Liver (tissue), 9 donors: ENCODE data around the gene SNRNP70. TPM values are rescaled to one million over a fixed set of nuclear protein-coding genes. Genes with fewer than 3 reads are reported as not detected.
A peak's percentile ranks its signal among the peaks of the same experiment; 100 is the strongest.

Experiments
- DNase-seq: peaks from one replicate; pipeline ENCODE4 v3.0.0-alpha.2; 2017; ENCODE audit warnings: low spot score
- H3K27ac ChIP-seq, 2 donors: one replicate each; pipeline ENCODE4 v1.7.0; 2013; ENCODE audit warnings: inconsistent platforms in 2 of 2, low read length in 2 of 2, control low read depth in 1 of 2, low read depth in 1 of 2, mild to moderate bottlenecking in 1 of 2
- H3K27me3 ChIP-seq, 4 donors: one replicate each; pipeline versions ENCODE4 v1.6.1 to v1.7.0; 2013; ENCODE audit warnings: low read length in 3 of 4, inconsistent platforms in 1 of 4, mild to moderate bottlenecking in 1 of 4, moderate library complexity in 1 of 4; ENCODE audit not compliant: control insufficient read depth in 4 of 4, insufficient read depth in 4 of 4
- H3K36me3 ChIP-seq, 4 donors: one replicate each; pipeline versions ENCODE4 v1.6.1 to v1.7.0; 2013; ENCODE audit warnings: low read length in 3 of 4, mild to moderate bottlenecking in 3 of 4, low read depth in 1 of 4, moderate library complexity in 1 of 4; ENCODE audit not compliant: control insufficient read depth in 4 of 4, insufficient read depth in 3 of 4
- H3K4me1 ChIP-seq, 4 donors: one replicate each; pipeline versions ENCODE4 v1.6.1 to v1.7.0; 2013; ENCODE audit warnings: low read length in 3 of 4, mild to moderate bottlenecking in 3 of 4, moderate library complexity in 1 of 4; ENCODE audit not compliant: control insufficient read depth in 4 of 4, insufficient read depth in 4 of 4
- H3K4me3 ChIP-seq, 3 donors: one replicate each; pipeline versions ENCODE4 v1.6.1 to v1.7.0; 2013; ENCODE audit warnings: low read length in 3 of 3, control low read depth in 1 of 3, low read depth in 1 of 3, mild to moderate bottlenecking in 1 of 3
- H3K9ac ChIP-seq, 2 donors: one replicate each; pipeline ENCODE4 v1.7.0; 2013; ENCODE audit warnings: low read length in 2 of 2, mild to moderate bottlenecking in 2 of 2, moderate library complexity in 2 of 2, control low read depth in 1 of 2, low read depth in 1 of 2
- H3K9me3 ChIP-seq, 4 donors: one replicate each; pipeline versions ENCODE4 v1.6.1 to v1.7.0; 2013; ENCODE audit warnings: low read length in 3 of 4; ENCODE audit not compliant: control insufficient read depth in 4 of 4
- ATF3 ChIP-seq: IDR thresholded peaks from 2 replicates; pipeline ENCODE4 v1.6.1; 2016; ENCODE audit warnings: antibody characterized with exemption
- CTCF ChIP-seq: fragments of 150-350 bp; IDR thresholded peaks from 2 replicates; pipeline ENCODE4 v1.5.1; 2017; ENCODE audit warnings: improper control_type of control experiment, low read depth, low read length; ENCODE audit not compliant: missing input control
- EGR1 ChIP-seq, 2 donors: IDR thresholded peaks; 2 replicates each; pipeline ENCODE4 v1.6.1; 2016 to 2018; ENCODE audit warnings: antibody characterized with exemption in 2 of 2, low read depth in 2 of 2
- FOXA1 ChIP-seq: IDR thresholded peaks from 2 replicates; pipeline ENCODE4 v1.6.1; 2016; ENCODE audit warnings: antibody characterized with exemption
- FOXA2 ChIP-seq: IDR thresholded peaks from 2 replicates; pipeline ENCODE4 v1.6.1; 2016; ENCODE audit warnings: antibody characterized with exemption
- HNF4A ChIP-seq, 2 donors: conservative IDR thresholded peaks; 2 replicates each; pipeline ENCODE4 v1.6.1; 2016; ENCODE audit warnings: antibody characterized with exemption in 2 of 2, mild to moderate bottlenecking in 2 of 2
- HNF4G ChIP-seq: IDR thresholded peaks from 2 replicates; pipeline ENCODE4 v1.6.1; 2016; ENCODE audit warnings: antibody characterized with exemption
- JUND ChIP-seq, 2 donors: IDR thresholded peaks; 2 replicates each; pipeline ENCODE4 v1.6.1; 2016; ENCODE audit warnings: antibody characterized with exemption in 2 of 2
- NR2F2 ChIP-seq: IDR thresholded peaks from 2 replicates; pipeline ENCODE4 v1.6.1; 2016; ENCODE audit warnings: antibody characterized with exemption
- REST ChIP-seq: IDR thresholded peaks from 2 replicates; pipeline ENCODE4 v1.6.1; 2016; ENCODE audit warnings: antibody characterized with exemption, mild to moderate bottlenecking
- RXRA ChIP-seq, 2 donors: IDR thresholded peaks; 2 replicates each; pipeline ENCODE4 v1.6.1; 2017 to 2018; ENCODE audit warnings: antibody characterized with exemption in 2 of 2, mild to moderate bottlenecking in 1 of 2
- TAF1 ChIP-seq: conservative IDR thresholded peaks from 2 replicates; pipeline ENCODE4 v1.6.1; 2016; ENCODE audit warnings: antibody characterized with exemption, mild to moderate bottlenecking
- YY1 ChIP-seq: IDR thresholded peaks from 2 replicates; pipeline ENCODE4 v1.6.1; 2016; ENCODE audit warnings: antibody characterized with exemption, mild to moderate bottlenecking
- ZBTB33 ChIP-seq: IDR thresholded peaks from 2 replicates; pipeline ENCODE4 v1.6.1; 2016; ENCODE audit warnings: antibody characterized with exemption
- WGBS: extraction: QIAGEN DNeasy Blood & Tissue Kit; methylation state at CpG from one replicate; pipeline ENCODE4 v1.1.7; 2013; 5-methylcytosine and 5-hydroxymethylcytosine counted together
- polyA plus RNA-seq, 2 donors: library from polyadenylated mRNA; stranded (reverse) in 1 of 2; unstranded in 1 of 2; fragments of 200-250 nt in 1 of 2; fragments of >200 nt in 1 of 2; fragmentation: Nextera tagmentation in 1 of 2; extraction: Ambion mirVana in 1 of 2; gene quantifications; one replicate each; pipeline versions ENCODE4 v1.2.1 to v1.2.3, GENCODE V29; 2013 to 2015
- total RNA-seq, 2 donors: library from RNA; depleted of rRNA; stranded (reverse); fragments of >200 nt; gene quantifications; one replicate each; pipeline ENCODE4 v1.2.3, GENCODE V29; 2014
- donor health status: healthy.
- donor health status: healthy.
- donor health status: healthy.
- donor health status: healthy.
- donor health status: healthy.

The SNRNP70 gene
- total and polyA plus RNA-seq, 4 donors: 34.2 to 166 (median 94.8) TPM

GRCh38 chr19:49084206-49085019 is 838 bp upstream of the SNRNP70 start:
- no peaks in the 10 kb centered on the region for H3K9me3 ChIP-seq
- H3K27ac ChIP-seq: peak overlapping the region; percentile 90
- TF ChIP-seq ZBTB33 (no peak), FOXA2 (no peak), EGR1 (IDR thresholded peaks at IDR 0.05; ENCODE audit: low read depth in 2 of 2) (no peak), TAF1 (peak; percentile 14), REST (no peak), CTCF (no peak), HNF4G (no peak), ATF3 (no peak)
- H3K9ac ChIP-seq: peak overlapping the region; percentile 14 to 22
- no peak for DNase-seq
- no peaks in the 10 kb centered on the region for H3K27me3 ChIP-seq
- peaks cover 0 to 12% (median 6%) of the 10 kb centered on the region in 4 donors for H3K36me3 ChIP-seq
- peaks cover 11 to 26% (median 19%) of the 10 kb centered on the region in 4 donors for H3K4me1 ChIP-seq
- WGBS: 65% methylated on average over 26 of the region's 26 CpGs
- H3K4me3 ChIP-seq: peak overlapping the region in 2 of 3 donors; percentile 36 to 49

- H3K9me3 ChIP-seq: no peaks in the 10 kb centered on the region
- under 1% methylated on average over 14 of the region's 14 CpGs for WGBS
- peaks cover 6 to 22% (median 15%) of the 10 kb centered on the region in 4 donors for H3K36me3 ChIP-seq
- H3K4me3 ChIP-seq: peak overlapping the region; percentile 85 to 97 (median 89)
- H3K4me1 ChIP-seq: peaks cover 11 to 26% (median 19%) of the 10 kb centered on the region in 4 donors
- peak overlapping the region; percentile 75 to 79 for H3K9ac ChIP-seq
- no peak for DNase-seq
- H3K27ac ChIP-seq: peak overlapping the region; percentile 90
- H3K27me3 ChIP-seq: no peaks in the 10 kb centered on the region
- TF ChIP-seq EGR1 (IDR thresholded peaks at IDR 0.05; ENCODE audit: low read depth in 2 of 2): no peak
- TF ChIP-seq HNF4G: no peak
- no peak for TF ChIP-seq FOXA1
- TF ChIP-seq REST: no peak
- no peak for TF ChIP-seq TAF1
- no peak for TF ChIP-seq YY1
- TF ChIP-seq JUND (IDR thresholded peaks at IDR 0.05): no peak
- no peak for TF ChIP-seq RXRA (IDR thresholded peaks at IDR 0.05)
- no peak for TF ChIP-seq ZBTB33
- TF ChIP-seq NR2F2: no peak
- TF ChIP-seq CTCF: no peak
- TF ChIP-seq HNF4A (conservative IDR thresholded peaks at IDR 0.05): no peak
Measured at GRCh38 chr19:49085868-49086232, 599 bp downstream of the SNRNP70 start.
